ENCODE data around the gene NAALADL2.
"Not testable (repeated sequence)": the region's sequence is repeated elsewhere in the genome, so short reads cannot be mapped to it uniquely, and the experiment has no call there.

Gene NAALADL2

GRCh38 chr3:175077216-175077615, 218.1 kb downstream of the NAALADL2 start:
- DNase-seq: no peak

GRCh38 chr3:175082631-175083030, 223.5 kb downstream of the NAALADL2 start:
- DNase-seq: no peak

- DNase-seq: not testable (repeated sequence)
These were observed 228.0 kb downstream of the NAALADL2 start for GRCh38 chr3:175087128-175087527.

DNA sequence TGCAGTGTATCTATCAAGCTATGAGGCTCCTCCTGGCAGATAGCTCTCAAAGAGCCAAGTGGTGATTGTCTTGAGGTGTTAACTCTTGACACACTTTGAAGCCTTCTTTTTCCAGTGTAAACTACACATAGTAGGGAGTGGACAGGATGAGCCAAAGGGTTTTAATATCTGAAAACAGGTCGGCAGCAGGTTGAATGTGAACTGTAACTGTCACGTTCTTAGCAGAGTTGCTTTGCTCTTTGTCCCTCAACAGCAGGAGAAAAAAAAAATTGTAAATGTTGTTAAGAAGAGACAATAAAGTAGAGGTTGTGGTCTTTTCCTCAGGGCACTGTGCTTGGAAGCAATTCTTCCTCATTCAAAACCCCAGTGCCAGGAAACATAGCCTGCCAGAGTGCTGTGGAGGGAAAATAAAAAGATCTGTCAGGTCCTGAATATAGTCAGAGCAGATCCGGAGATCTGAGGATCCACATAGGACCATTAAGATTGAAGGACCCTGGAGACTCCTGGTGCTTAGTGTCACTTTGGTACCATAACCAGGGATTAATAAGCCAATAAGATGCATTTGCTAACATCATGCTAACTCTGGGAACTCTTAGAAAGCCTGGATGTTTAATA, 229.7 kb downstream of the NAALADL2 start:
- no peak for DNase-seq

- DNase-seq: no peak
These were observed 232.4 kb downstream of the NAALADL2 start for GRCh38 chr3:175091426-175092114.

GRCh38 chr3:175093748-175094147, 234.6 kb downstream of the NAALADL2 start:
- no peak for DNase-seq

DNA sequence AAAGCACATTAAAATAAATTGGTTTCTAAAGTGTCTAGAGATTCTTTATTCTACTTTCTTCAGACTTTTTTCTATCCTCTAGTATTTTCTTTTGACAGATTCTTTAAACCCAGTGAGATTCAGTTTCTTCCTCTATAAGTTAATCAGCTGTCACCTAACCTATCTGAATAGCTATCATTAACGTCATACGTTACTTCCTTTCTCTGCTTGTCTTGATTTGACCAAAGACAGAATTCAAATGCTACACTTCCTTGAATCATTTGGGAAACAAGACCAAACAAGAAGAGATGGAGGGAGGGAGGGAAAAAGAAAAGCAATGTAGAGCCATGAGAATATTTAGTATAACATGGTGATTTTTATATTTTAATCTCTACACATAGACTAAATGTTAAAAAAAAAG, 235.2 kb downstream of the NAALADL2 start:
- no peak for DNase-seq

GRCh38 chr3:175098644-175099043, 239.5 kb downstream of the NAALADL2 start:
- DNase-seq: no peak

DNA sequence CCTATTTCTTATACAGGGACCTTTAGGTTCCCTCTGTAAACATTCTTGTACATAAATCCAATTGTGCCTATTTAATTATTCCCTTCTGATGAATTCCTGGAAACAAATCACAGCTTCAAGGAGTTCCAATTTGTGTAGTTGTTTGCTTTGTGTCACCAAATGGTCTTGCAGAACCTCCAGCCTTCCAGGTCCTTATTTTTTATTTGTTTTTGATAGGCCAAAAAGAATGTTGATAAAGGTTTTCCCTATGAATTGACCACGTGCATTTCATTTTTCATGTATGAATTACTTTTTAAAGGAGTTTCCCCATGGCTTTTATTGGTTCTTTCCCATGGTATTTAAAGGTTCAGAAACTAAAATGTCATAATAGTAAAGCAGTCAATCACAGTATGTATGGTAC, 243.0 kb downstream of the NAALADL2 start:
- DNase-seq: no peak

- DNase-seq: no peak
These were observed 244.2 kb downstream of the NAALADL2 start for GRCh38 chr3:175103298-175103697.

GRCh38 chr3:175105066-175105465, 245.9 kb downstream of the NAALADL2 start:
- DNase-seq: no peak

DNA sequence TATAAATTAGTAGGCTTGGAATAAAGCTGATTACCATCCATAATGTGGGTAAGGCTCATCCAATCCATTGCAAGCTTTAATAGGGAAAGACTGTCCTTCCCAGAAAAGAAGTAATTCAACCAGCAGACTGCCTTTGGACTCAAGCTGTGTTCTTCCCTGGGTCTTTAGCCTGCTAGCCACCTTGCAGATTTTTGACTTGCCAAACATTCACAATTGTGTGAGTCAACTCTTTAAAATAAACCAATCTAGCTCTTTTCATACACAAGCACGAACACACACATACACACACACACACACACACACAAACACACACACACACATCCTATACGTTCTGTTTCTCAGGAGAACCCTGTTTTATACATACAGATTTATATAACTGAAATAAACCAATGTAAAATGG, 248.1 kb downstream of the NAALADL2 start:
- no peak for DNase-seq

DNA sequence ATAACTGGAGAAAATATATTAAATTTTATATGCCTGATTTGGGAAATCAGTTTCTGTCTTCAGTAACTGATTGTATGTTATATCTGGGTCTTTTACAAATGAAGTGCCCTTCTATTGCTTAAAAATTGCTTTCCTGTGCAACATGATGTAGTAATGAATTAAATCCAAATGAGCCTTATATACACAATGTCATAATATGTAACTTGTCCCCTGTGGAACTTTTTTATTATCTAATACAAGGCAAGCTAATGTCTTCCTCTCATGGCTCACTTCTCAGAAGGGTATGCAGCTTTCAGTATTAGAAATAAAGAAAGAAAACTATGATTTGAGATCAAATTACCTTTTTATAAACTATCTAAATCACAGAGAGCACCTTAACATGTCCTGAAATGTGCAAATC, 248.9 kb downstream of the NAALADL2 start:
- no peak for DNase-seq

GRCh38 chr3:175108613-175109151, 249.5 kb downstream of the NAALADL2 start:
- DNase-seq: no peak

DNA sequence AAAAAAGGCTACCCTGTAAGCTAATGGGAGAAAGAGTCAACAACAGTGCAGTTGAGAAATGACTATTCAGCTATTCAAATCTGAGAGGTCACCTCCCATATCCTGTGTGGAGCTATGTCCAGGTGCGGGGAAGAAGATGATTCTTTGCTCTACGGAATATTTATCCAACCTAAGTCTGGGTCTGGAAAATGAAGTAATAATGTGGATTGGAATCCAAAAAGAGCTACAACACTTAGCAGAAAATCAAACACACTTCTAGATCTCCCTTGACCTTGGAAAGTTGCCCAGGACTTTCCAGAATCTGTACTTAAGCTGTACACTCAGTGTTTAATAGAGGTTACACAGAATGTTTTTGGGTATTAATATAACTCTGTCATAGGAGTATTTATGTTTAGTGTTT, 251.9 kb downstream of the NAALADL2 start:
- no peak for DNase-seq

- no peak for DNase-seq
These were observed 259.3 kb downstream of the NAALADL2 start for GRCh38 chr3:175118382-175118941.

DNA sequence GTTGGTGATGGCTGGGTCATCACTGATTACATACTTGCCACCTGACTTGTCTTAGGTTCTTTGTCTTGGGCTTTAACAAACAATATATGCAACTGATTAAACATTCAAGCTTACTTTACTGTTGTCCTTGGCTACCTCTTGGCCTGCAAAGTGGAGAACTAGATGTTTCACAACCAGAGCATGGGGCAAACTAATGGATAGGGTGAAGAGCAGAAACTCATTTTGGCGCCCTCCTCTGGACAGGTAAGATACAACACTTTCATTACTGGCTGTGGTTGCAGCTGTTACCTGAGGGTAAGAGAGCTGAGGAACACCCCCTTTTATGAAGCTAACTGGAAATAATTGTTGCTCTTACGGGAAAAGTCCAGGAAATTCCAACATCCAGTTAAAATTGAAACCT, 262.1 kb downstream of the NAALADL2 start:
- no peak for DNase-seq

- DNase-seq: no peak
These were observed 268.0 kb downstream of the NAALADL2 start for GRCh38 chr3:175127075-175127662.

- no peak for DNase-seq
These were observed 270.0 kb downstream of the NAALADL2 start for GRCh38 chr3:175129126-175129525.

DNA sequence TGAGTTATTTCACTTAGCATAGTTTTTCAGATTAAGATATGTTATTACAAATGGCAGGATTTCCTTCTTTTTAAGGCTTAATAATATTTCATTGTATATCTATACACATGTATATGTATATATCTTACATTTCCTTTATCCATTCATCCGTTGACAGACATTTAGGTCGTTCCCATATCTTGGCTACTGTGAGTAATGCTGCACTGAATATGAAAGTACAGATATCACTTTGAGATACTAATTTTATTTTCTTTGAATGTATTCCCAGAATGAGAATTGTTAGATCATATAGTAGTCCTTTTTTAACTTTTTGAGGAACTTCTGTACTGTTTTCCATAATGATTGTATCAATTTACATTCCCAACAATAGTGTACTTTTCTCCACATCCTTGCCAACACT, 270.4 kb downstream of the NAALADL2 start:
- no peak for DNase-seq

DNA sequence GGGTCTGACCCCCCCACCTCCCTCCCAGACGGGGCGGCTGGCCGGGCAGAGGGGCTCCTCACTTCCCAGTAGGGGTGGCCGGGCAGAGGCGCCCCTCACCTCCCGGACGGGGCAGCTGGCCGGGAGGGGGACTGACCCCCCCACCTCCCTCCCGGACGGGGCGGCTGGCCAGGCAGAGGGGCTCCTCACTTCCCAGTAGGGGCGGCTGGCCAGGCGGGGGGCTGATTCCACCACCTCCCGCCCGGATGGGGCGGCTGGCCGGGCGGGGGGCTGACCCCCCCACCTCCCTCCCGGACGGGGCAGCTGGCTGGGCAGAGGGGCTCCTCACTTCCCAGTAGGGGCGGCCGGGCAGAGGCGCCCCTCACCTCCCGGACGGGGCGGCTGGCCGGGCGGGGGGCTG, 272.7 kb downstream of the NAALADL2 start:
- not testable (repeated sequence) for DNase-seq

- DNase-seq: not testable (repeated sequence)
These were observed 273.6 kb downstream of the NAALADL2 start for GRCh38 chr3:175132706-175133105.

DNA sequence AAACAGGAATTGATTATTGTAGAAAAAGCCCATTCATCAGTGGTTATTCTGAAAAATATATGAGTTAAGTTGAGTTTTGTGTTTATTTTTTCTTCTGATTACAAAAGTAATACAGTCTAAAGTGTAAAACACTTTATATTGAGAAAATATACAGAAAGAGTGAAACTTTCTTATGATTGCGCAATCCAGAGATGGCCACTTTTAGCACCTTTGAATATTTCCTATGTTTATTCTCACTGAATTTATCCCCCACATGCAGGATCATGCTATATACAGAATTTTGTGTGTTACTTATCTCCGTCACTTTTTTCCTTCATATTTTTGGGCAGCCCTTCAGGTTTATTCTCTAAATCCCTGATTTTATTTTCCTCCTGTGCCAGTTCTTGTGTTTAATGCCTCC, 285.2 kb downstream of the NAALADL2 start:
- DNase-seq: no peak

DNA sequence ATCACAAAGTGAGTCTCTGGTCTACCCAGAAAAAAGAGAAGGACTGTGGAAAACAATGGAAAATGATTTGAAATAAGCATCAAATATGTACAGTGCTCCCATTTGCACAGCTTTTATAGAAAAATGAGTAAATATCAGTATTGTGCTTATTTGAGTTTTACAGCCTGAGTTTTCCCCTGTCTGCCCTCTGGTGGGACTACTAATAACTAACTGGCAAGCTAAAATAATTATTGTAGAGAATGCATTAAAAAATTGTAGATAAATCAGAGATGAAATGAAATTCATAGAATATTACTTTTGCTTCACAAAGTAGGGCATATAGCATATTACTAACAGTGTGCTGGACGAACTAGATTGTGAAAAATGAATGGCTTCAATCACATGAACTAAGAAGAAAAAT, 287.1 kb downstream of the NAALADL2 start:
- no peak for DNase-seq
